GM23338 (cell line): ENCODE measurements around the gene ADGRB3. TPM values are rescaled to one million over a fixed set of nuclear protein-coding genes. Genes with fewer than 3 reads are reported as not detected.

Experiments
- ATAC-seq: fragments of 200-7000 bp; cut with Tn5 transposase; 3 replicates; pipeline ENCODE4 v1.9.1; 2020
- DNase-seq: peaks from one replicate; pipeline ENCODE4 v3.0.0-alpha.2; 2015; ENCODE audit warnings: low spot score
- H2AFZ ChIP-seq: fragments of 200-600 bp; sonication (generic); 2 replicates; pipeline ENCODE4 v1.8.0; 2016; ENCODE audit warnings: antibody characterized with exemption, mild to moderate bottlenecking, moderate library complexity
- H3F3A ChIP-seq: fragments of 200-600 bp; sonication (generic); replicated peaks from 2 replicates; pipeline ENCODE4 v1.8.0; 2017; ENCODE audit warnings: antibody characterized with exemption, mixed run types, low read depth
- H3K27ac ChIP-seq: fragments of 200-600 bp; sonication (generic); 2 replicates; pipeline ENCODE4 v1.6.1; 2016; ENCODE audit warnings: low read depth
- H3K27me3 ChIP-seq: fragments of 200-600 bp; sonication (generic); 2 replicates; pipeline ENCODE4 v1.8.0; 2016; ENCODE audit warnings: mild to moderate bottlenecking, mixed run types, moderate library complexity; ENCODE audit not compliant: insufficient read depth
- H3K36me3 ChIP-seq: fragments of 200-600 bp; sonication (generic); 2 replicates; pipeline ENCODE4 v1.8.0; 2016; ENCODE audit warnings: mild to moderate bottlenecking; ENCODE audit not compliant: insufficient read depth
- H3K4me1 ChIP-seq: fragments of 200-600 bp; sonication (generic); 2 replicates; pipeline ENCODE4 v1.8.0; 2016; ENCODE audit warnings: mild to moderate bottlenecking, moderate library complexity; ENCODE audit not compliant: insufficient read depth
- H3K4me2 ChIP-seq: fragments of 200-600 bp; sonication (generic); 2 replicates; pipeline ENCODE4 v1.7.1; 2017; ENCODE audit warnings: mixed run types
- H3K4me3 ChIP-seq: fragments of 200-600 bp; sonication (generic); 2 replicates; pipeline ENCODE4 v1.6.1; 2016; ENCODE audit warnings: mixed run types
- H3K79me2 ChIP-seq: fragments of 200-600 bp; sonication (generic); replicated peaks from 2 replicates; pipeline ENCODE4 v1.8.0; 2017; ENCODE audit warnings: mild to moderate bottlenecking; ENCODE audit not compliant: insufficient read depth
- H3K9me2 ChIP-seq: fragments of 200-600 bp; sonication (generic); 2 replicates; pipeline ENCODE4 v1.8.0; 2017; ENCODE audit not compliant: insufficient read depth
- H4K20me1 ChIP-seq: fragments of 200-600 bp; sonication (generic); replicated peaks from 2 replicates; pipeline ENCODE4 v1.8.0; 2017; ENCODE audit warnings: mild to moderate bottlenecking; ENCODE audit not compliant: insufficient read depth
- H3K27ac Mint-ChIP-seq: 2 replicates; pipeline ENCODE4 v1.8.0; 2020; ENCODE audit warnings: inconsistent platforms, mild to moderate bottlenecking, moderate library complexity, mixed read lengths
- H3K27me3 Mint-ChIP-seq: 3 replicates; pipeline ENCODE4 v1.8.0; 2022; ENCODE audit warnings: low read depth, mild to moderate bottlenecking, moderate library complexity, mixed read lengths, inconsistent platforms; ENCODE audit not compliant: insufficient read depth, poor library complexity
- H3K36me3 Mint-ChIP-seq: 3 replicates; pipeline ENCODE4 v1.8.0; 2021; ENCODE audit warnings: low read depth, mild to moderate bottlenecking, inconsistent platforms, moderate library complexity, mixed read lengths
- H3K4me1 Mint-ChIP-seq: 3 replicates; pipeline ENCODE4 v1.8.0; 2020; ENCODE audit warnings: mild to moderate bottlenecking, inconsistent platforms, mixed read lengths
- H3K4me3 Mint-ChIP-seq: 3 replicates; pipeline ENCODE4 v1.8.0; 2021; ENCODE audit warnings: moderate library complexity, mild to moderate bottlenecking, inconsistent platforms, mixed read lengths
- H3K9me3 Mint-ChIP-seq: 3 replicates; pipeline ENCODE4 v1.8.0; 2020; ENCODE audit warnings: moderate library complexity, mild to moderate bottlenecking, inconsistent platforms, mixed read lengths
- CREB1 ChIP-seq: fragments of 250-450 bp; sonication (Bioruptor Pico); IDR thresholded peaks from 2 replicates; pipeline ENCODE4 v1.5.0; 2020; ENCODE audit warnings: low read depth, mild to moderate bottlenecking, moderate library complexity
- CTCF ChIP-seq, 2 experiments: fragments of 200-600 bp in 1 of 2; sonication (generic) in 1 of 2; conservative IDR thresholded peaks; 2 replicates each; pipeline versions ENCODE4 v1.5.1 to v1.6.1; 2016 to 2017; ENCODE audit warnings: antibody characterized with exemption in 2 of 2, low read depth in 2 of 2, mild to moderate bottlenecking in 2 of 2, moderate library complexity in 1 of 2
- ETS1 ChIP-seq: IDR thresholded peaks from 2 replicates; pipeline ENCODE4 v1.6.1; 2016; ENCODE audit warnings: antibody characterized with exemption
- EZH2 ChIP-seq: fragments of 200-600 bp; sonication (generic); IDR thresholded peaks from one replicate; pipeline ENCODE4 v1.8.0; 2017; ENCODE audit warnings: antibody characterized with exemption, mild to moderate bottlenecking, low read depth; ENCODE audit not compliant: unreplicated experiment
- EZH2phosphoT487 ChIP-seq: fragments of 200-600 bp; sonication (generic); IDR thresholded peaks from one replicate; pipeline ENCODE4 v1.8.1; 2018; ENCODE audit warnings: antibody characterized with exemption; ENCODE audit not compliant: unreplicated experiment
- JUNB ChIP-seq: IDR thresholded peaks from one replicate; pipeline ENCODE4 v1.6.1; 2016; ENCODE audit warnings: antibody characterized with exemption; ENCODE audit not compliant: unreplicated experiment
- POLR2AphosphoS5 ChIP-seq: IDR thresholded peaks from 2 replicates; pipeline ENCODE4 v1.6.1; 2016; ENCODE audit warnings: antibody characterized with exemption, low read depth
- REST ChIP-seq: IDR thresholded peaks from one replicate; pipeline ENCODE4 v1.6.1; 2018; ENCODE audit warnings: antibody characterized with exemption; ENCODE audit not compliant: unreplicated experiment
- STAT1 ChIP-seq: IDR thresholded peaks from one replicate; pipeline ENCODE4 v1.6.1; 2016; ENCODE audit warnings: antibody characterized with exemption; ENCODE audit not compliant: unreplicated experiment
- ZNF114 ChIP-seq: fragments of 250-450 bp; sonication (Bioruptor Pico); IDR thresholded peaks from 2 replicates; pipeline ENCODE4 v1.5.0; 2020; ENCODE audit warnings: mild to moderate bottlenecking, moderate library complexity
- ZNF331 ChIP-seq: fragments of 250-450 bp; sonication (Bioruptor Pico); IDR thresholded peaks from 2 replicates; pipeline ENCODE4 v1.5.0; 2020; ENCODE audit warnings: low read depth, mild to moderate bottlenecking, moderate library complexity
- ZNF462 ChIP-seq: fragments of 250-450 bp; sonication (Bioruptor Pico); IDR thresholded peaks from 2 replicates; pipeline ENCODE4 v1.5.0; 2020; ENCODE audit warnings: mild to moderate bottlenecking, moderate library complexity
- polyA plus RNA-seq: library from polyadenylated mRNA; unstranded; fragments of >200 nt; fragmentation: Nextera tagmentation; extraction: Ambion mirVana; gene quantifications from 2 replicates; pipeline ENCODE4 v1.2.1, GENCODE V29; 2016
- total RNA-seq: library from RNA; depleted of rRNA; stranded (reverse); fragments of >200 nt; shearing (Covaris generic); gene quantifications from 2 replicates; pipeline ENCODE4 v1.2.3, GENCODE V29; 2014

Gene ADGRB3
- total and polyA plus RNA-seq, 2 experiments from 2014 or later = 0.92 to 4.0 TPM

GRCh38 chr6:68735866-68736265 is 100.8 kb downstream of the ADGRB3 start:
- no peak overlapping the region for H2AFZ ChIP-seq
- H3K27me3 Mint-ChIP-seq = peaks cover 3% of the 10 kb centered on the region

More at GRCh38 chr6:68735866-68736265, 100.8 kb downstream of the ADGRB3 start:
- Mint-ChIP-seq H3K36me3 (no peaks in the 10 kb centered on the region), H3K4me1 (peaks cover 6% of the 10 kb centered on the region; the same call in 2 of the 3 replicates), H3K27ac (no peak overlapping the region), H3K9me3 (no peaks in the 10 kb centered on the region), H3K4me3 (no peak overlapping the region)
- DNase-seq (no peak), ATAC-seq (no peak)
- no peaks in the 10 kb centered on the region for H3K9me2 ChIP-seq
- no peak overlapping the region for H3K4me2 ChIP-seq
- no peaks in the 10 kb centered on the region for H3K36me3 ChIP-seq
- no peak for TF ChIP-seq ZNF114 (CRISPR knock-in tag)
- no peak for TF ChIP-seq REST
- no peak for TF ChIP-seq ZNF331 (CRISPR knock-in tag)
- no peak for TF ChIP-seq EZH2phosphoT487
- no peak for TF ChIP-seq ZNF462 (CRISPR knock-in tag)
- TF ChIP-seq CREB1 (CRISPR knock-in tag) = no peak
- TF ChIP-seq STAT1 = no peak
- TF ChIP-seq POLR2AphosphoS5 = no peak
- TF ChIP-seq CTCF (conservative IDR thresholded peaks at IDR 0.05; ENCODE audit: low read depth in 2 of 2) = no peak
- TF ChIP-seq ETS1 = no peak
- TF ChIP-seq JUNB = no peak
- no peak for TF ChIP-seq EZH2
- no peaks in the 10 kb centered on the region for H3K79me2 ChIP-seq
- no peak overlapping the region for H3K4me3 ChIP-seq
- H4K20me1 ChIP-seq = no peaks in the 10 kb centered on the region
- no peaks in the 10 kb centered on the region for H3K27me3 ChIP-seq
- H3K27ac ChIP-seq = no peak overlapping the region
- no peaks in the 10 kb centered on the region for H3F3A ChIP-seq
- H3K4me1 ChIP-seq = peaks cover 11% of the 10 kb centered on the region; the same call in 1 of the 2 replicates
